Islet precursor cell (in vitro differentiated cells): Measurements from ENCODE around the gene RNF217.
"Not testable (repeated sequence)": the region's sequence is repeated elsewhere in the genome, so short reads cannot be mapped to it uniquely, and the experiment has no call there.

Experiments
- DNase-seq: peaks from one replicate; pipeline ENCODE4 v3.0.0-alpha.2; 2018

RNF217 gene

DNA sequence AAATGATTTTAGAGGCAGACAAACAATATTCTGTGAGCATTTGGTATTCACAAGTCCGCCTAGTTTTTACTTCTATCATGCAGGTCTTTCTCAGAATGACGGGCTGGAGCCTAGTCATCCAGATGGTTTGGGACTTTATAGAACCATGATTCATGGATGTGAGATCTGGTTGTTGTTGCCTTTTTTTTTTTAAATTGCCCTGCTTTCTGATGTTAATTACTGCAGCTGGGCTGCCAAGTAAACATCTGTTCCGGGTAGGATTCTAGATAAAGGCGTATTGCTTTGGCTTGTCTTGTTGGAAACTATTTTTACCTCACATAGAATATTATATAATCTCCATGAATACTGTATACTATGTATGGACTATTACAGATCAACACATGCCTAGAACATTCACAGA is 58.1 kb downstream of the RNF217 start:
- DNase-seq, result no peak

GRCh38 chr6:125022391-125022989 is 60.3 kb downstream of the RNF217 start:
- no peak for DNase-seq

GRCh38 chr6:125025164-125025854 is 63.1 kb downstream of the RNF217 start:
- DNase-seq, result no peak

DNA sequence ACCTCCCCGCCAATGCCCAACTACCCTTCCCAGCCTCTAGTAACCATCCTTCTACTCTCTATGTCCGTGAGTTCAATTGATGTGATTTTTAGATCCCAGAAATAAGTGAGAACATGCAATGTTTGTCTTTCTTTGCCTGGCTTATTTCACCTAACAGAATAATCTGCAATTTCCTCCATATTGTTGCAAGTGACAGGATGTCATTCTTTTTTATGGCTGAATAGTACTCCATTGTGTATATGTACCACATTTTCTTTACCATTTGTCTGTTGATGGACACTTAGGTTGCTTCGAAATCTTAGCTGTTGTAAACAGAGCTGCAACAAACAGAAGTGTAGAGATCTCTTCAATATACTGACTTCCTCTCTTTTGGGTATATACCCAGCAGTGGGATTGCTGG is 65.0 kb downstream of the RNF217 start:
- no peak for DNase-seq

GRCh38 chr6:125030969-125031368 is 68.7 kb downstream of the RNF217 start:
- DNase-seq, result no peak

DNA sequence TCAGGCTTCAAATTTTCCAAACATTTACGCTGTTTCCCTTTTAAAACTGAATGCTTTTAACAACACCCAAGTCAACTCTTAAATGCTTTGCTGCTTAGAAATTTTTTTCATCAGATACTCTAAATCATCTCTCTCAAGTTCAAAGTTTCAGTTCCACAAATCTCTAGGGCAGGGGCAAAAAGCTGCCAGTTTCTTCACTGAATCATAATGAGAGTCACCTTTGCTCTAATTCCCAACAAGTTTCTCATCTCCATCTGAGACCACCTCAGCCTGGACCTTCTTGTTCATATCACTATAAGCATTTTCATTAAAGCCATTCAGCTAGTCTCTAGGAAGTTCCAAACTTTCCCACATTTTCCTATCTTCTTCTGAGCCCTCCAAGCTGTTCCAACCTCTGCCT is 69.1 kb downstream of the RNF217 start:
- DNase-seq, result no peak

- DNase-seq, result not testable (repeated sequence)
Observed at GRCh38 chr6:125034929-125035328, 72.7 kb downstream of the RNF217 start.

GRCh38 chr6:125036486-125036885 is 74.2 kb downstream of the RNF217 start:
- not testable (repeated sequence) for DNase-seq

DNA sequence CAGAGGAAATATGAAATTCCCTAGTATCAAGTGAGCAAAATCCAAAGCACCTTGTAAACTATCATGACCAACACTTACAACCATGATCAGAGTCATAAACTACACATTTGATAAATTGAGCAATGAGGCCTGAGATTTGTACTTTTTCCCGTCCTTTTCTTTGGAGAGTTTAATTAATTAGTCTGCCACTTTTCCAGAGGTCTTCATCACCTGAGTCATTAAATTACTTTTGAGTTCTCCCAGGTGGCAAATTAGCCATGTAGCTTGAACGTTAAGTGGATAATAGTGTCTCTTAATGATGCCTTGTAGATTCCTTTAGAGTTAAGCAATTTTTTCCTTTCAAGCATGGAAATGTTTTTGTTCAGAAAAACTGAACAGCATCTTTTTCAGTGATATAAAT is 75.6 kb downstream of the RNF217 start:
- DNase-seq, result no peak

DNA sequence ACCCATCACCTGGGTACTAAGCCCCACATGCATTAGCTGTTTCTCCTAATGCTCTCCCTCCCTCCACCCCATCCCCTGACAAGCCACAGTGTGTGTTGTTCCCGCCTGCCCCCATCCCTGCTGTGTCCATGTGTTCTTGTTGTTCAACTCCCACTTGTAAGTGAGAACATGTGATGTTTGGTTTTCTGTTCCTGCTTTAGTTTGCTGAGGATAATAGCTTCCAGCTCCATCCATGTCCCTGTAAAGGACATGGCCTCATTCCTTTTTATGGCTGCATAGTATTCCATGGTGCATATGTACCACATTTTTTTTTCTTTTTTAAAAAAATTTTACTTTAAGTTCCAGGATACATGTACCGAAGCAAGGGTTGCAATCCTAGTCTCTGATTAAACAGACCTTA is 76.7 kb downstream of the RNF217 start:
- no peak for DNase-seq

- no peak for DNase-seq
Observed at GRCh38 chr6:125041740-125042459, 79.7 kb downstream of the RNF217 start.

GRCh38 chr6:125044066-125044465 is 81.8 kb downstream of the RNF217 start:
- DNase-seq, result no peak

- no peak for DNase-seq
Observed at GRCh38 chr6:125044667-125045066, 82.4 kb downstream of the RNF217 start.

GRCh38 chr6:125046107-125046925 is 84.1 kb downstream of the RNF217 start:
- DNase-seq, result peak; percentile 99

- DNase-seq, result no peak
Observed at GRCh38 chr6:125048274-125048673, 86.0 kb downstream of the RNF217 start.

- no peak for DNase-seq
Observed at GRCh38 chr6:125050663-125051318, 88.6 kb downstream of the RNF217 start.

DNA sequence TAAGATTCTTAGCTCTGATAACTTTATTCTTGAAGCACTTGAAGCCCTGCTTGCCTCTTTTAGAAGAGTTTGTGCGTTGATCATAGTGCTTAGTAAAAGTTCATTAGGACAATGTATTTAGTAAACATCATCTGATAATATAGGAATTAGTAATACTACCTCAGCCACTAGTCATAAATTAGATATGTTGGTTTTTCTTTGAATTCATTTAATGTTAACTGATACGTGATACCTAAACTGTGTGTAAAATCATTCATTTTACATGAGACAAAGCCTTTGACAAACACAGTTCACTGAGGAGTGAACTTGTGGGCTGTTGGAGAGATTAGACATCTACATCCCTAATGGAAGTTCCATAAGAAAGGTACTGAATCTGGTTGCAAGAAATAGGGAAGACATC is 91.6 kb downstream of the RNF217 start:
- DNase-seq, result no peak

- no peak for DNase-seq
Observed at GRCh38 chr6:125054331-125054730, 92.1 kb downstream of the RNF217 start.

DNA sequence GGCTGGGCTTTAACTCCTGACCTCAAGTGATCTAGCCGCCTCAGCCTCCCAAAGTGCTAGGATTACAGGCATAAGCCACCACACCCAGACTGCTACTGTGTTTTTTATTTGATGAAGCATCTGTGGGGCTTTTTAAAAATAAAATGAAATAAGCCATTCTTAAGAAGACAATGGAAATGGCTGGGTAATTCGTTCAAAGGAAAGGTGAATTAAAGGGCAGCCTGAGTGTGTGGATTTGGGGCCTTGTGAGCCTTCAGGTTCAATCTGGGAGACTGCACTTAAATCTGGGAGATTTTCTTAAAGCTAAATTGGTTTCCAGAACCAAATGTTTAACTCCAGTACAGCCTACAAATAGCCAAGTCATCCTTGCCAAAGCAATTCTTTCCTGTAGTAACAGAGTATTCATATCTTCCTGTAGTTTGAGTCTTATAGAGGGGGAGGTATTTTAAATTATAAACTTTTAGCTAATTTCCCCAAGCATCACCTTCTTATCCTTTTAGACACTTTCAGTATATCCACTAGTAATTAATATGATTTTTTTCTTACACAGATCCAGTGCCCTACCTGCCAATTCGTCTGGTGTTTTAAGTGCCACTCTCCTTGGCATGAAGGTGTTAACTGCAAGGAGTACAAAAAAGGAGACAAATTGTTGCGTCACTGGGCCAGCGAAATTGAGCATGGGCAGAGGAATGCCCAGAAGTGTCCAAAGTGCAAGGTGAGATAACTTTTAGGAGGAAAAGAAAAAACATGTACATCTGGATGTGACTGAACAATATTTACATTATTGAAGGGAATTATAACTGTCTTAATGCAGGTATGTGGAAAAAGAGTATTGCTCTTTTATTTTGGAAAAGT is 95.4 kb downstream of the RNF217 start:
- no peak for DNase-seq

DNA sequence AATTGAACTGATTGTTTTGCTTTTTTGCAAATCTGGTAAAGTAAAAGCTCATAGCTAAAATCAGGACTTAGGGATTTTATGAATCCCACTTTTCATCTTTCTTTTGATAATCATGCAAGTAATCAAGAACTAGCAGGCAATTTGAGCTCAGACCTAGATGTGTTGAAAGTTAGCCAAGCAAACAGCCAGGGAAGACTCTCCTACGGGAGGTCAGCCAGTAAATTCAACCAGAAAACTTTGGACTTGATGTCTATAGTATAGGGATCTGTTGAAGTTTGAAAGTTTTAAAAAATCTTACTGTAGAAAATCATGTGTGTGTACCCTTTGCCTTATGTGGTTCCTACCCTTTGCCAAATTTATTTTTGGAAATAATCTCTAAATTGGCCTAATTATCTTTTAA is 96.3 kb downstream of the RNF217 start:
- no peak for DNase-seq

DNA sequence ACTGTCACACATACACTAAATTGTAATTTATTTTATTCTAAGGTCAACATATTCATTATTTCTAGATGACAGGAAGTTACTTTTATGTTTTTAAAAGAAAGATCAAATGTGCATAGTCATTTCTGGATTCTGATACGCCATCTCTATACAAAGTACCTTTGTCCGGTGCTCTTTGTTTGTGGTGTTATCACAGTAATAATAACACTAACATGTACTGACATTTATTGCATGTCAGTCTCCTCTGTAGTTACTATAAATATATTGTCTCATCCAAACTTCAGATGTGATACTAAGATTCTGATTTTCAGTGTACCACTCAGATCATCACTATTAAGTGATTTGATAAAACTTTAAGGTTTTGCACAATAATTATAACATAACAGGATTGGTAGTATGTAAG is 101.1 kb downstream of the RNF217 start:
- DNase-seq, result no peak

DNA sequence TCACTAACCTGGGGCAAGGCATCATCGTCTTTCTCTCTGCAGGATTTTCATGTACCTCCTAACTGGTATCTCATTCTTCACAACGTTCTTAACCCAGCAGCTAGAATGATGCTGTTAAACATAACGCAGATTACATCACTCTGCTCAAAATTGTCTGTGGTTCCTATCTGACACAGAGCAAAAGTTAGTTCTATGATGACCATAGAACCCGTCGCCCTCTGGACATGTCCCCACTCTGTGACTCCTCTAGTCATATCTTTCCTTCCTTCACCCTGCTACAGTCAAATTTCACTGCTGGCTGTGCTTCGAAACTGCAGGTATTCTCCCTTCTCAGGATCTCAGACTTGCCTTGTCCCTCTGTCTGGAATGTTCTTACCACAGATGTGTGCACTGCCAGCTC is 103.9 kb downstream of the RNF217 start:
- no peak for DNase-seq
